Measurements from ENCODE around the gene IGF1.

Gene IGF1

GRCh38 chr12:102512523-102512922, 32.2 kb upstream of the IGF1 start:
- Histone ChIP-seq H3K4me1 (ENCODE audit: insufficient read depth, poor library complexity, severe bottlenecking) (no peaks in the 10 kb centered on the region), H3K9me3 (ENCODE audit: severe bottlenecking) (no peaks in the 10 kb centered on the region), H3K4me3 (ENCODE audit: severe bottlenecking) (no peak overlapping the region), H3K27me3 (ENCODE audit: insufficient read depth, poor library complexity, severe bottlenecking) (no peaks in the 10 kb centered on the region), H3K36me3 (ENCODE audit: low read depth) (no peaks in the 10 kb centered on the region), H3K27ac (ENCODE audit: poor library complexity, severe bottlenecking) (no peak overlapping the region)
- DNase-seq (ENCODE audit: low spot score) (no peak), ATAC-seq (ENCODE audit: low read depth) (no peak)
- TF ChIP-seq CTCF (IDR thresholded peaks at IDR 0.05; ENCODE audit: poor library complexity, severe bottlenecking) = no peak

DNA sequence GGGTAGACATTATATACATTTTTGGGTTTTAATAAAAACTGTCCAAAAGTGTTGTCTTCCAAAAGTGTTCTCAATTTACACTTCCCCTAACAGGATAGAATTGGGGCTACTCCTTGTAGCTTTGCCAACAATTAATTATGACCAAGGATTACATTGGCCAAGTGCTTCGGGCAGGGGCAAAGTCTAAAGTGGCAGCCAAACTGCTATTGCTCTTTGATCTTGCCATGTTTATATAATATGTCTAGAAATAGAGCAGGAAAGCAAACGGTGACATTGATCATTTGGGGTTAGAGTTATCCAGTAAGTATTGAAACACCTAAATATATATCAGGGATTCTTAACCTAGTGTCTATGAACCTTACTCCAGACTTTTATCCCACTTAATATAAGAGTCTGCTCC, 31.2 kb upstream of the IGF1 start:
- DNase-seq (ENCODE audit: low spot score) = no peak
- ATAC-seq (ENCODE audit: low read depth) = no peak
- Histone ChIP-seq H3K27ac (ENCODE audit: poor library complexity, severe bottlenecking) (no peak overlapping the region), H3K4me3 (ENCODE audit: severe bottlenecking) (no peak overlapping the region), H3K4me1 (ENCODE audit: insufficient read depth, poor library complexity, severe bottlenecking) (no peaks in the 10 kb centered on the region), H3K9me3 (ENCODE audit: severe bottlenecking) (no peaks in the 10 kb centered on the region), H3K36me3 (ENCODE audit: low read depth) (no peaks in the 10 kb centered on the region), H3K27me3 (ENCODE audit: insufficient read depth, poor library complexity, severe bottlenecking) (no peaks in the 10 kb centered on the region)
- no peak for TF ChIP-seq CTCF (IDR thresholded peaks at IDR 0.05; ENCODE audit: poor library complexity, severe bottlenecking)

DNA sequence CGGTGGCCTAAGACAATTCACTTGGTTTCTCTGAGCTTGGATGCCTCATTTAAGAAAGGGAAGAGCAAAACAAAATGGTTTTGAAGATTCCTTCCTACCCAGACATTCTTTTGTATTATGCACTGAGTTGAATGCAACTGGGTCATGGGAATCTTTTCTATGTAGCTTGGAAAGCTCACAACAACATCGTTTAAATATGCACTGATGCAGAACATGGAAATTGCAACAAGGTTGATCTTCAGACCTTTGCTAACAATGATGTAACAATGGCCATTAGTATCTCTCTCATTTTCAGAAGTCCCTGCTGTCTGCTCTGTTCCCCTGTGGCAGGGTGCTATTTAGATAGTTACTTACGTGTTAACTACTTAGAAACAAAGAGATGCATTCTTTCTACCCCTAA, 30.1 kb upstream of the IGF1 start:
- Histone ChIP-seq H3K27ac (ENCODE audit: poor library complexity, severe bottlenecking) (no peak overlapping the region), H3K4me1 (ENCODE audit: insufficient read depth, poor library complexity, severe bottlenecking) (no peaks in the 10 kb centered on the region), H3K36me3 (ENCODE audit: low read depth) (no peaks in the 10 kb centered on the region), H3K9me3 (ENCODE audit: severe bottlenecking) (no peaks in the 10 kb centered on the region), H3K4me3 (ENCODE audit: severe bottlenecking) (no peak overlapping the region), H3K27me3 (ENCODE audit: insufficient read depth, poor library complexity, severe bottlenecking) (no peaks in the 10 kb centered on the region)
- no peak for TF ChIP-seq CTCF (IDR thresholded peaks at IDR 0.05; ENCODE audit: poor library complexity, severe bottlenecking)
- DNase-seq (ENCODE audit: low spot score) = no peak
- ATAC-seq (ENCODE audit: low read depth) = no peak

GRCh38 chr12:102510031-102510430, 29.7 kb upstream of the IGF1 start:
- ATAC-seq (ENCODE audit: low read depth) (no peak), DNase-seq (ENCODE audit: low spot score) (no peak)
- Histone ChIP-seq H3K27me3 (ENCODE audit: insufficient read depth, poor library complexity, severe bottlenecking) (no peaks in the 10 kb centered on the region), H3K36me3 (ENCODE audit: low read depth) (no peaks in the 10 kb centered on the region), H3K9me3 (ENCODE audit: severe bottlenecking) (no peaks in the 10 kb centered on the region), H3K27ac (ENCODE audit: poor library complexity, severe bottlenecking) (no peak overlapping the region), H3K4me3 (ENCODE audit: severe bottlenecking) (no peak overlapping the region), H3K4me1 (ENCODE audit: insufficient read depth, poor library complexity, severe bottlenecking) (no peaks in the 10 kb centered on the region)
- no peak for TF ChIP-seq CTCF (IDR thresholded peaks at IDR 0.05; ENCODE audit: poor library complexity, severe bottlenecking)

DNA sequence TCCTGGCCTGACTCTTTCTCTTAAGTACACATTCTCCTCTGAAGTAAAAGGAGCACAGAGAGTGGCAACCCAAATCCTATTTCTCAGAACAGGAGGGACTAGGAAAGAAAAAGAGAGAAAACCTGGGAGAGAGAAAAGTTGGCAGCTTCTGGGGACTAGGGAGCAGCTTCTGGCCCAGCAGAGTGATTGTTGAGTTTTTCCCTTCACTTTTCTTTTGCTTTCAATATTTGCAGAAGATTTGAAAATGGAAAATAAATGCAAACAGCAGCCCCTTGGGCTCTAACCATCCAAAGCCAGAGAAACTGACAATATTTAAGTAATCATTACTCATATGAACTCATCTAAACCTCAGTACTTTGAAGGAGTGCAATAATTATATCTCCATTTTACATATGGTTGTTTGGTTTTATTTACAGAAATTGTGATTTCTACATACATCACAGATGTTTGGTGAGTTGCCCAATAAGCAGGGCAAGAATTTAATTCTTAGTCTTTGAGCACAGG, 28.8 kb upstream of the IGF1 start:
- DNase-seq (ENCODE audit: low spot score) (no peak), ATAC-seq (ENCODE audit: low read depth) (no peak)
- no peaks in the 10 kb centered on the region for H3K4me1 ChIP-seq (ENCODE audit: insufficient read depth, poor library complexity, severe bottlenecking)
- H3K36me3 ChIP-seq (ENCODE audit: low read depth) = no peaks in the 10 kb centered on the region
- no peak overlapping the region for H3K4me3 ChIP-seq (ENCODE audit: severe bottlenecking)
- TF ChIP-seq CTCF (IDR thresholded peaks at IDR 0.05; ENCODE audit: poor library complexity, severe bottlenecking) = no peak
- H3K27me3 ChIP-seq (ENCODE audit: insufficient read depth, poor library complexity, severe bottlenecking) = no peaks in the 10 kb centered on the region
- H3K27ac ChIP-seq (ENCODE audit: poor library complexity, severe bottlenecking) = no peak overlapping the region
- H3K9me3 ChIP-seq (ENCODE audit: severe bottlenecking) = no peaks in the 10 kb centered on the region
